22Rv1 (cell line): ENCODE results near the gene LASP1NB.
"Not testable (repeated sequence)": the region's sequence is repeated elsewhere in the genome, so short reads cannot be mapped to it uniquely, and the experiment has no call there.

Source experiments
- H3K27ac ChIP-seq: fragments of 450-650 bp; 2 replicates; pipeline ENCODE4 v1.5.1; 2017
- ZFX ChIP-seq: fragments of 450-650 bp; IDR thresholded peaks from 2 replicates; pipeline ENCODE4 v1.6.1; 2017; ENCODE audit warnings: antibody characterized with exemption, borderline replicate concordance
- TF ChIP-seq, protein P1 (sequence below): fragments of 450-650 bp; IDR thresholded peaks from 2 replicates; pipeline ENCODE4 v1.5.1; 2017; ENCODE audit warnings: mild to moderate bottlenecking

The LASP1NB gene

GRCh38 chr17:38911081-38911730, 14.2 kb upstream of the LASP1NB start:
- no peak overlapping the region for H3K27ac ChIP-seq
- no peak for TF ChIP-seq ZFX
- TF ChIP-seq, protein P1, sequence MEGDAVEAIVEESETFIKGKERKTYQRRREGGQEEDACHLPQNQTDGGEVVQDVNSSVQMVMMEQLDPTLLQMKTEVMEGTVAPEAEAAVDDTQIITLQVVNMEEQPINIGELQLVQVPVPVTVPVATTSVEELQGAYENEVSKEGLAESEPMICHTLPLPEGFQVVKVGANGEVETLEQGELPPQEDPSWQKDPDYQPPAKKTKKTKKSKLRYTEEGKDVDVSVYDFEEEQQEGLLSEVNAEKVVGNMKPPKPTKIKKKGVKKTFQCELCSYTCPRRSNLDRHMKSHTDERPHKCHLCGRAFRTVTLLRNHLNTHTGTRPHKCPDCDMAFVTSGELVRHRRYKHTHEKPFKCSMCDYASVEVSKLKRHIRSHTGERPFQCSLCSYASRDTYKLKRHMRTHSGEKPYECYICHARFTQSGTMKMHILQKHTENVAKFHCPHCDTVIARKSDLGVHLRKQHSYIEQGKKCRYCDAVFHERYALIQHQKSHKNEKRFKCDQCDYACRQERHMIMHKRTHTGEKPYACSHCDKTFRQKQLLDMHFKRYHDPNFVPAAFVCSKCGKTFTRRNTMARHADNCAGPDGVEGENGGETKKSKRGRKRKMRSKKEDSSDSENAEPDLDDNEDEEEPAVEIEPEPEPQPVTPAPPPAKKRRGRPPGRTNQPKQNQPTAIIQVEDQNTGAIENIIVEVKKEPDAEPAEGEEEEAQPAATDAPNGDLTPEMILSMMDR = no peak

- not testable (repeated sequence) for H3K27ac ChIP-seq
Observed at GRCh38 chr17:38911731-38912081, 13.7 kb upstream of the LASP1NB start.

GRCh38 chr17:38912221-38912813, 13.1 kb upstream of the LASP1NB start:
- H3K27ac ChIP-seq = no peak overlapping the region
- TF ChIP-seq, protein P1 = no peak
- TF ChIP-seq ZFX = no peak

- TF ChIP-seq ZFX = no peak
- TF ChIP-seq, protein P1 = no peak
- H3K27ac ChIP-seq = no peak overlapping the region
Observed at GRCh38 chr17:38914741-38915638, 10.4 kb upstream of the LASP1NB start.

GRCh38 chr17:38915639-38915995, 9.8 kb upstream of the LASP1NB start:
- TF ChIP-seq ZFX = no peak
- TF ChIP-seq, protein P1 = no peak
- no peak overlapping the region for H3K27ac ChIP-seq

DNA sequence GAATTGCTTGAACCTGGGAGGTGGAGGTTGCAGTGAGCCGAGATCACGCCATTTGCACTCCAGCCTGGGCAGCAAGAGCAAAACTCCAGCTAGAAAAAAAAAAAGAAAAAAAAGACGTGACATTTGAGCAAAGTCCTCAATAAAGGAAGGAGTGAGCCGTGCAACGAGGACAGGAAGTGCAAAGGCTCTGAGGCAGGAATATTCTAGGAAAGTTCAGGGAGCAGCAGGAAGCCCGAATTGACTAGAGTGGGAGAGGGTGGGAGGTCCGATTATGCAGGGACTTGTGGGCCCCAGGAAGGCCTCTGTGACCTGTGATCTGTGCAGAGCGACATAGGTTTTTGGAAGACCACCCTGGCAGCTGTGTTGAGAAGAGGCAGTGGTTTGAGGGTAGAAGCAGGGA, 8.6 kb upstream of the LASP1NB start:
- TF ChIP-seq ZFX = no peak
- TF ChIP-seq, protein P1 = no peak
- no peak overlapping the region for H3K27ac ChIP-seq

DNA sequence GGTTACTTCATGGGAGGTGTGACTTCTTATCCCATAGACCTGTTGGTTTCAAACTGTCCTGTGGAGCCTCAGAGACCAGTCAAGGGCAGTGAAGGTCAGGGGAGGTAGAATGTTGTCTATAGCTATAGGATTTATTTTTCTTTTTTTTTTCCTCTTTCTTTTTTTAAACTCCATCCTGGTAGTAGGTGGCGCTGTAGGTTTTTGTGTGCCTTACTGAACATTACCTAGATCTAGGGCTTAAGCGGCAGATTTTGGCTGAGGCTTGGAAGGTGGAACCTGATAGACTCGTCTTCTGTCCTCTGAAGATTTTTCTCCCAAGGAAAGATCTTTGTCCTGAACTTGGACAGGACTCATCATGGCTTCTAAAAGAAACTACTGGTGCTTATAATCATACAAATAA, 8.2 kb upstream of the LASP1NB start:
- TF ChIP-seq, protein P1 = peak; percentile 22; the same call in 1 of the 2 replicates
- TF ChIP-seq ZFX = no peak
- H3K27ac ChIP-seq = no peak overlapping the region
